A673 (cell line): ENCODE results near the gene IRF2. TPM values are rescaled to one million over a fixed set of nuclear protein-coding genes. Genes with fewer than 3 reads are reported as not detected.

ENCODE experiments used
- BruUV-seq: library from RNA; stranded (reverse); fragments of 400-500 nt; replicated peaks from 2 replicates; lab custom pipeline; 2021; lab: Mats Ljungman, UMichigan
- CTCF ChIA-PET: fragments of 300-600 bp; sonication (Branson Sonifier 250); formaldehyde crosslinking; loops from one replicate; lab custom pipeline; 2022; ENCODE audit warnings: antibody characterized with exemption; lab: Charles Lee
- POLR2A ChIA-PET: fragments of 300-600 bp; sonication (Branson Sonifier 250); formaldehyde crosslinking; loops from one replicate; lab custom pipeline; 2022; ENCODE audit warnings: antibody characterized with exemption; ENCODE audit not compliant: low non-redundant PET; lab: Charles Lee
- DNase-seq: peaks from one replicate; pipeline ENCODE4 v3.0.0-alpha.2; 2015; ENCODE audit warnings: low spot score
- H3K27ac ChIP-seq: fragments of 200-600 bp; sonication (generic); 2 replicates; pipeline ENCODE4 v1.5.1; 2016; ENCODE audit warnings: mixed run types, low read depth, mild to moderate bottlenecking, mixed read lengths, antibody characterized with exemption, low read length; ENCODE audit not compliant: poor library complexity, severe bottlenecking
- H3K27me3 ChIP-seq: fragments of 200-600 bp; sonication (generic); replicated peaks from 2 replicates; pipeline ENCODE4 v1.6.1; 2017; ENCODE audit warnings: mixed run types, low read depth, mild to moderate bottlenecking, mixed read lengths, antibody characterized with exemption, low read length; ENCODE audit not compliant: insufficient read depth, poor library complexity
- H3K36me3 ChIP-seq: fragments of 200-600 bp; sonication (generic); 2 replicates; pipeline ENCODE4 v1.6.1; 2016; ENCODE audit warnings: mixed run types, mild to moderate bottlenecking, mixed read lengths, antibody characterized with exemption, low read length; ENCODE audit not compliant: insufficient read depth, poor library complexity, severe bottlenecking
- H3K4me1 ChIP-seq: fragments of 200-600 bp; sonication (generic); 2 replicates; pipeline ENCODE4 v1.6.1; 2017; ENCODE audit warnings: mixed run types, mild to moderate bottlenecking, mixed read lengths, antibody characterized with exemption, low read length; ENCODE audit not compliant: insufficient read depth, poor library complexity, severe bottlenecking
- H3K4me3 ChIP-seq: fragments of 200-600 bp; sonication (generic); 2 replicates; pipeline ENCODE4 v1.5.1; 2016; ENCODE audit warnings: low read depth, mixed run types, mild to moderate bottlenecking, mixed read lengths, low read length; ENCODE audit not compliant: poor library complexity, severe bottlenecking
- H3K9me3 ChIP-seq: fragments of 200-600 bp; sonication (generic); 2 replicates; pipeline ENCODE4 v1.6.1; 2016; ENCODE audit warnings: mixed run types, low read depth, mild to moderate bottlenecking, mixed read lengths, antibody characterized with exemption, low read length; ENCODE audit not compliant: poor library complexity, severe bottlenecking
- CTCF ChIP-seq: fragments of 300-800, 200-600 bp; sonication (generic); conservative IDR thresholded peaks from 2 replicates; pipeline ENCODE4 v1.5.1; 2017; ENCODE audit warnings: low read depth, mild to moderate bottlenecking, antibody characterized with exemption, low read length, moderate library complexity, mixed read lengths
- EZH2 ChIP-seq: fragments of 200-600 bp; sonication (generic); IDR thresholded peaks from 2 replicates; pipeline ENCODE4 v1.6.1; 2017; ENCODE audit warnings: borderline replicate concordance, low read depth, mild to moderate bottlenecking, mixed read lengths, antibody characterized with exemption, low read length; ENCODE audit not compliant: poor library complexity, severe bottlenecking
- intact Hi-C: fragments of 100-400 bp; cut with micrococcal nuclease; formaldehyde crosslinking; loops from one replicate; pipeline ENCODE4 v1.10.0; 2022; ENCODE audit not compliant: unreplicated experiment
- total RNA-seq: library from RNA; stranded (reverse); gene quantifications from 2 replicates; pipeline ENCODE4 v1.2.3, GENCODE V29; 2021

Gene IRF2
- total RNA-seq, 1 experiment from 2014 or later, result 28.2 TPM

- ChIA-PET CTCF (no interaction called here), POLR2A (no interaction called here)
- Histone ChIP-seq H3K4me3 (peak overlapping the region; percentile 36), H3K27me3 (no peaks in the 10 kb centered on the region), H3K27ac (peak overlapping the region; percentile 69), H3K4me1 (peaks cover 70% of the 10 kb centered on the region), H3K9me3 (no peaks in the 10 kb centered on the region), H3K36me3 (no peaks in the 10 kb centered on the region)
- TF ChIP-seq EZH2 (no peak), CTCF (no peak)
- DNase-seq, result peak; percentile 70
- intact Hi-C loops, result no loop called here
- BruUV-seq, result no TSS peak
Observed at GRCh38 chr4:184448821-184449220, 25.5 kb downstream of the IRF2 start.

- no peaks in the 10 kb centered on the region for H3K27me3 ChIP-seq
- no TSS peak for BruUV-seq
- no peaks in the 10 kb centered on the region for H3K36me3 ChIP-seq
- H3K27ac ChIP-seq, result peak overlapping the region; percentile 69
- CTCF ChIA-PET, result interaction anchor here (0.6 kb wide), 2 partner anchors 14 to 36 kb away, joined by 6 to 7 read pairs; no protein-coding TSS in a partner anchor
- no peaks in the 10 kb centered on the region for H3K9me3 ChIP-seq
- no peak; the same call in 1 of the 2 replicates for TF ChIP-seq CTCF
- DNase-seq, result peak; percentile 33
- intact Hi-C loops, result no loop called here
- POLR2A ChIA-PET, result no interaction called here
- H3K4me1 ChIP-seq, result peaks cover 63% of the 10 kb centered on the region
- peak overlapping the region; percentile 36 for H3K4me3 ChIP-seq
Observed at GRCh38 chr4:184448141-184448540, 26.2 kb downstream of the IRF2 start.

GRCh38 chr4:184447664-184448063 lies 26.7 kb downstream of the IRF2 start:
- POLR2A ChIA-PET, result no interaction called here
- Histone ChIP-seq H3K4me3 (peak overlapping the region; percentile 36), H3K36me3 (no peaks in the 10 kb centered on the region), H3K27ac (peak overlapping the region; percentile 69), H3K9me3 (no peaks in the 10 kb centered on the region), H3K4me1 (peaks cover 59% of the 10 kb centered on the region), H3K27me3 (no peaks in the 10 kb centered on the region)
- no TSS peak for BruUV-seq
- peak; percentile 56 for DNase-seq
- intact Hi-C loops, result no loop called here
- TF ChIP-seq EZH2, result no peak
- peak; percentile 38 for TF ChIP-seq CTCF
- CTCF ChIA-PET, result interaction anchor here (0.6 kb wide), 2 partner anchors 13 to 36 kb away, joined by 6 to 7 read pairs; no protein-coding TSS in a partner anchor
